Activated naive CD4-positive, alpha-beta T cell treated with anti-CD3 and anti-CD28 coated beads for 36 hours (primary cell): ENCODE measurements around the gene FOXC2. TPM values are rescaled to one million over a fixed set of nuclear protein-coding genes. Genes with fewer than 3 reads are reported as not detected.

ENCODE experiments used
- CTCF ChIA-PET: fragments of 350-600 bp; sonication (Branson Sonifier 250); formaldehyde crosslinking; loops from one replicate; lab custom pipeline; 2021; ENCODE audit warnings: antibody characterized with exemption; lab: Charles Lee
- DNase-seq: peaks from one replicate; pipeline ENCODE4 v3.0.0-alpha.2; 2020
- H3K27ac Mint-ChIP-seq: one replicate; pipeline ENCODE4 v1.8.0; 2021; ENCODE audit warnings: mild to moderate bottlenecking, mixed read lengths
- H3K27me3 Mint-ChIP-seq: one replicate; pipeline ENCODE4 v1.8.0; 2021; ENCODE audit warnings: low read depth, mixed read lengths
- H3K36me3 Mint-ChIP-seq: one replicate; pipeline ENCODE4 v1.8.0; 2021; ENCODE audit warnings: low read depth, mixed read lengths
- H3K4me1 Mint-ChIP-seq: one replicate; pipeline ENCODE4 v1.8.0; 2021; ENCODE audit warnings: low read depth, mixed read lengths
- H3K4me3 Mint-ChIP-seq: one replicate; pipeline ENCODE4 v1.8.0; 2021; ENCODE audit warnings: mild to moderate bottlenecking, moderate library complexity, mixed read lengths
- H3K9me3 Mint-ChIP-seq: one replicate; pipeline ENCODE4 v1.8.0; 2021; ENCODE audit warnings: mixed read lengths
- intact Hi-C: fragments of 100-400 bp; cut with micrococcal nuclease; formaldehyde crosslinking; loops from one replicate; pipeline ENCODE4 v1.15.1; 2023
- total RNA-seq, 2 experiments: library from RNA; stranded (reverse); gene quantifications; one replicate each; pipeline ENCODE4 v1.2.3, GENCODE V29; 2021

Gene FOXC2
- total RNA-seq, 2 experiments from 2014 or later, result not detected

GRCh38 chr16:86536621-86537020 lies 30.0 kb upstream of the FOXC2 start:
- H3K4me1 Mint-ChIP-seq, result no peaks in the 10 kb centered on the region
- no peak overlapping the region for H3K27ac Mint-ChIP-seq
- no peak for DNase-seq
- intact Hi-C loops, result no loop called here
- CTCF ChIA-PET, result no interaction called here
- H3K27me3 Mint-ChIP-seq, result no peaks in the 10 kb centered on the region
- H3K9me3 Mint-ChIP-seq, result no peaks in the 10 kb centered on the region
- peaks cover 6% of the 10 kb centered on the region for H3K36me3 Mint-ChIP-seq
- H3K4me3 Mint-ChIP-seq, result no peak overlapping the region

DNA sequence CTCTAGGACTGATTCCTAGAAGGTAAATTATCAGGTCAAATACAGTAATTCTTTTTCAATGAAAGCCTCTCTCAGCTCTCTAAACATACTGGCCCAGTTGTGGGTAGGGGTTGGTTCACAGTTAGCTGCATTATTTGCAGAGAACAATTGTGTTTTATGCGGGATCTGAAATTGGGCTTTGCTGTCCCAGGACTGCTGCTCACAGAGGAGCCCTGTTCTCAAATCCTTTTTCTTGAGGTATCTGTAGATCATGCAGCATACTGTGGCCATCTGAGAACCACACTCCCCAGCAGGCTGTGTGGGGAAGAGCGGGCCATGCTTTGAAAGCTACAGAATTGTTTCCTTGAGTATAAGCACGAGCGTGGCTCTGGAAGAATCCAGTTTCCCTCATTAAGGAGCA lies 29.1 kb upstream of the FOXC2 start:
- H3K36me3 Mint-ChIP-seq, result peaks cover 10% of the 10 kb centered on the region
- H3K4me1 Mint-ChIP-seq, result no peaks in the 10 kb centered on the region
- no peaks in the 10 kb centered on the region for H3K27me3 Mint-ChIP-seq
- intact Hi-C loops, result no loop called here
- no peaks in the 10 kb centered on the region for H3K9me3 Mint-ChIP-seq
- H3K4me3 Mint-ChIP-seq, result no peak overlapping the region
- no peak for DNase-seq
- CTCF ChIA-PET, result no interaction called here
- no peak overlapping the region for H3K27ac Mint-ChIP-seq

DNA sequence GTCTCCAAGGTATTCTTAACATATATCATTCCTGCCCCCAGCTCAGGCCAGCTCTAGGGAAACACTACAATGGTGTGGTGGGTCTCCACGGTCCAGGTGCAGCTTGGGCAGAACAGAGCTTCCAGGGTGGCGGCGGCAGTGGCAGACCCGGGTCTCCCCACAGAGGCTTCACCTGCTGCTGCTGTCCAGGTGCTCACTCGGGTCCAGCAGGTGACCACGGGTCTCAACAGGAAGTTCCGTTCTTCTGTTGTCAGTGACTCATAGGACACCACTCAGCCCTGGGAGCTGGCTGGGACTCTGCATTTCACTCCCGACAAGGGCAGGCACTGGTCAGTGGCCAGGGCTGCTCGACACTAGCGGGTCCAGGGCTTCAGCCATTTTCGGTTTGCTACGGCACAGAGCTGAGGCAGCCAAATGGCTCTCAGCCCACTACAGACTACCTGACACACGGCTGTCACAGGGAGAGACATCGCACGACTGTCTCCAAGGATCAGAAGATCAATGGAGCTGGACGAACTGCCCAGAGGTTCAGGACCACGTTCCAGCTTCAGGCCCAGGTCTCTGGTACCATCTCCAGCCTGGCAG lies 28.3 kb upstream of the FOXC2 start:
- H3K27ac Mint-ChIP-seq, result no peak overlapping the region
- CTCF ChIA-PET, result no interaction called here

DNA sequence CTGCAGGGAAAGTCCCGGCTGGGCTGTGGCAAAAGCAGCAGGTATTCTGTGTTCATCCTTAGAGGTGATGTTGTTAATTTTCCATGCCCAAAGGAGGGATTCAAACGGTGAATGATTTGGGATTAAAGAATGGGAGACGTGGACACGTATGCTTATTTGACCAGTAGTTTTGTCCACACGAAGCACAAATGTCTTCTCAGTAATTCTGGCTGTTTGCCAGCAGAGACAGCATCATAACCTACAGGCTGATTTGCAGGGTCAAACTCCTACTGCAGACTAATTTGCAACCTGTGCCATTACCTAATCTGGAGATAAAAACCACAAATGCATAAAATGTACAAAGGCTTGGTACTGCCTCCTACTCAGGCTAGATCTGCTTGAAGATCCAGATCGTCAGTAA lies 25.7 kb upstream of the FOXC2 start:
- no peak overlapping the region for H3K4me3 Mint-ChIP-seq
- H3K27me3 Mint-ChIP-seq, result no peaks in the 10 kb centered on the region
- no peak overlapping the region for H3K27ac Mint-ChIP-seq
- H3K4me1 Mint-ChIP-seq, result no peaks in the 10 kb centered on the region
- H3K9me3 Mint-ChIP-seq, result no peaks in the 10 kb centered on the region
- CTCF ChIA-PET, result no interaction called here
- peaks cover 21% of the 10 kb centered on the region for H3K36me3 Mint-ChIP-seq
- DNase-seq, result no peak
- intact Hi-C loops, result no loop called here

More for the DNA sequence above, 28.3 kb upstream of the FOXC2 start:
- Mint-ChIP-seq H3K27me3 (no peaks in the 10 kb centered on the region), H3K9me3 (no peaks in the 10 kb centered on the region), H3K36me3 (peaks cover 11% of the 10 kb centered on the region), H3K4me3 (no peak overlapping the region), H3K4me1 (no peaks in the 10 kb centered on the region)
- intact Hi-C loops, result no loop called here
- no peak for DNase-seq

GRCh38 chr16:86541560-86541959 lies 25.1 kb upstream of the FOXC2 start:
- Mint-ChIP-seq H3K4me1 (no peaks in the 10 kb centered on the region), H3K27ac (no peak overlapping the region), H3K4me3 (no peak overlapping the region), H3K36me3 (peaks cover 19% of the 10 kb centered on the region), H3K9me3 (no peaks in the 10 kb centered on the region), H3K27me3 (no peaks in the 10 kb centered on the region)
- DNase-seq, result no peak
- CTCF ChIA-PET, result no interaction called here
- intact Hi-C loops, result no loop called here

DNA sequence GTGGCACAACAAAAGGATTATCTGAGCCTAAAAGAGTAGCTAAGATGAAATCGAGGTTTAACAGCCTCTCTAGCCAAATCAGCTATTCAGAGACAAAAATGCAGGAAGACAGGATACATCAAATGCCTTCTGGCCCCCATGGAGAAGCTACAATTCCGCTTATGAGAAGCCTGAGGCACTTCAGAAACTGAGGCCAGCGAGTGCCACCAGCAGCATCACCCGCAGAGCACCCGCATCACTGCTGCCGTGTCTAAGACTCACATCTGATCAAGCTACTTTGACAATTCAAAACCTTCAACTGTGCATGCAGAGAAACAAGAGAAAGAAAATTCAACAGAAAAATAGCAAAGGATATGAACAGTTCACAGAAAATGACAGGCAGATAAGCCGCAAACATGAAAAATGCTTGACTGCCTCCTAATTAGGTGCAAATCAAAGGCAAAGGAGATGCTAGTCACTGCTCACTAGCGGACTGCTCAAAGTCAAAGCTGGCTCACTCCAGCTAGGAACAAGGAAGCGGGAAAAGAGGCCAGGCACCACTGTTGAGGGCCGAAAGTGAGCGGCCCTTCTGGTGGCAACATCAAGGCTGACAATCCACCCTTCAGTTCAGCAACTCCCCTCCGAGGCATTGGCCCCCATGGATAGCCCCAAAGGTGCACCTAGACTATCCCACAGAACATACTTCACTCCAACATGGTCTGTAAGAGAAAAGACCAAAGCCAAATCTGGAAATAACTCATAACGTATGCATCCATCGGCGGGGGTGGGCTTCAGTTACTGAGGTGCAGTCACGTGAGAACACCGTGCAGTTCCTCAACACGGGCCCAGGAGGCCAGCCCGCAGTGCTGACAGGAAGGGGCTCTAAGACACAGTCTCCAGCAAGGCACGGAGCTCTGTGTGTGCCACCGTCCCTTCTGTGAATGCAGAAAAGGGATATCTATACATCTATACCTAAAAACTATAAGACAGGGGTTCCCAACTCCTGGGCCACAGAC lies 23.6 kb upstream of the FOXC2 start:
- H3K4me1 Mint-ChIP-seq, result no peaks in the 10 kb centered on the region
- no peak overlapping the region for H3K27ac Mint-ChIP-seq
- intact Hi-C loops, result no loop called here
- CTCF ChIA-PET, result interaction anchor here (0.6 kb wide), 1 partner anchor 724 kb away, joined by 3 read pairs; no protein-coding TSS in a partner anchor
- no peaks in the 10 kb centered on the region for H3K27me3 Mint-ChIP-seq
- H3K4me3 Mint-ChIP-seq, result no peak overlapping the region
- no peak for DNase-seq
- no peaks in the 10 kb centered on the region for H3K9me3 Mint-ChIP-seq
- peaks cover 22% of the 10 kb centered on the region for H3K36me3 Mint-ChIP-seq

DNA sequence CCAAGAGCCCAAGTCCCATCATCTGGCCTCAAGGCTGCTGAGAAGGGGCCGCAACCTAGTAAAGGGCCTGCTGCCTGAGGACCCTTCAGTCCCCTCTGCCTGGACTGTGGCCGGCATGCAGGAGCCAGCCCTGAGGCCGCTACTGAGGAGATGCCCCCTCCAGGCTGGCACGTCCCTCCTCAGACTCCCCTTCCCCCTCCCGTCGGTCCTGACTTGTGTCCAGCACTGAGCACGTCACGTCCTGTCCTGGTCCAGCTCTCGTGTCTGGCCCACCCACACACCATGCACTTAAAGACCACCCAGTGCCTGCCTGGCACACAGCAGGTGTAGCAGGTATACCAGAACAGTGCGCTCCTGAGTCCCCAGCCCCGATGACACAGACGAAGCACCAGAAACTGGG lies 21.1 kb upstream of the FOXC2 start:
- CTCF ChIA-PET, result no interaction called here
- Mint-ChIP-seq H3K27me3 (no peaks in the 10 kb centered on the region), H3K9me3 (no peaks in the 10 kb centered on the region), H3K4me1 (peaks cover 2% of the 10 kb centered on the region), H3K27ac (no peak overlapping the region), H3K4me3 (no peak overlapping the region), H3K36me3 (peaks cover 22% of the 10 kb centered on the region)
- DNase-seq, result no peak
- intact Hi-C loops, result no loop called here

- Mint-ChIP-seq H3K9me3 (no peaks in the 10 kb centered on the region), H3K36me3 (peaks cover 22% of the 10 kb centered on the region), H3K27ac (no peak overlapping the region), H3K27me3 (no peaks in the 10 kb centered on the region), H3K4me3 (no peak overlapping the region), H3K4me1 (peaks cover 2% of the 10 kb centered on the region)
- intact Hi-C loops, result no loop called here
- no peak for DNase-seq
- CTCF ChIA-PET, result no interaction called here
Observed at GRCh38 chr16:86545954-86546637, 20.5 kb upstream of the FOXC2 start.

GRCh38 chr16:86546638-86547013 lies 20.0 kb upstream of the FOXC2 start:
- Mint-ChIP-seq H3K36me3 (peaks cover 22% of the 10 kb centered on the region), H3K27ac (no peak overlapping the region), H3K9me3 (no peaks in the 10 kb centered on the region), H3K4me1 (peaks cover 2% of the 10 kb centered on the region), H3K27me3 (no peaks in the 10 kb centered on the region), H3K4me3 (no peak overlapping the region)
- intact Hi-C loops, result no loop called here
- CTCF ChIA-PET, result no interaction called here
- DNase-seq, result no peak

- no peak overlapping the region for H3K27ac Mint-ChIP-seq
- peaks cover 18% of the 10 kb centered on the region for H3K36me3 Mint-ChIP-seq
- H3K9me3 Mint-ChIP-seq, result no peaks in the 10 kb centered on the region
- no peak overlapping the region for H3K4me3 Mint-ChIP-seq
- DNase-seq, result no peak
- CTCF ChIA-PET, result no interaction called here
- peaks cover 2% of the 10 kb centered on the region for H3K4me1 Mint-ChIP-seq
- H3K27me3 Mint-ChIP-seq, result no peaks in the 10 kb centered on the region
- intact Hi-C loops, result no loop called here
Observed at GRCh38 chr16:86547286-86547685, 19.3 kb upstream of the FOXC2 start.

DNA sequence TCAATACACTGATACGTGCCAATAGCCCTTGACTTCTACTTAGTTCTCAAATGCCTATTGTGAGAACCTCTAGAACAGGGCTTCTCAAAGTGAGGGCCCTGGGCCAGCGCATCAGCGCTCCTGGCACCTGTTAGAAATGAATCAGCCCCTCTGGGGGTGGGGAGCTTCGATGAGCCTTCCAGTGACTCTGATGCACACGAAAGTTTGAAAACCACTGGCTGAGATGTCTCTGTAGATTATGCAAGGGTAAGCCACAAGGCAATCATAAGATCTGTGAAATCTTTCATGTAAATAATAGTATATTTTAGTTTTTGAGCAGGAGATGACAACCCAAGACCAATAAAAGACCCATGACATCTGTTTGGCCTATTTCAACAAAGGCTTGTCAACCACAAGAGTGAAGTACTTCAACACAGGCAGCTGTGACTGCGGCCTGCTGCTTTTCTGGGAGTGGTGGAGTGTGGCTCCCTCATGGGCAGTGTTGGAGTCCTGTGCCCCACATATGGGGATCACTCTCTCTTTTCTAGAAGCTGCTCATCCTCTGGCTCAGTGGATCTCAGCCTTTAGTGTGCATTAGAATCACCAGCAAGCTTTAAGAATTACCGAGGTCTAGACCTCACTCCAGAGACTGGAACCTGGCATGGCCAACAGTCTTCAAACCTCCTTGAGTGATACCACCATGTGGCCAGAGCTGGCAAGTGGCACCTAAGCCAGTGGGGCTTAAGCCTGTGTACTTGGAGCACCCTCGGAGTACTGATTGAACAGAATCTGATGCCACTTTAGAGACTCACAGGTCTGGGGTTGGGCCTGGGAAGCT lies 17.3 kb upstream of the FOXC2 start:
- H3K4me3 Mint-ChIP-seq, result no peak overlapping the region
- H3K4me1 Mint-ChIP-seq, result peaks cover 13% of the 10 kb centered on the region
- H3K9me3 Mint-ChIP-seq, result no peaks in the 10 kb centered on the region
- H3K36me3 Mint-ChIP-seq, result peaks cover 25% of the 10 kb centered on the region
- CTCF ChIA-PET, result no interaction called here
- intact Hi-C loops, result no loop called here
- no peaks in the 10 kb centered on the region for H3K27me3 Mint-ChIP-seq
- peak; percentile 19 for DNase-seq
- no peak overlapping the region for H3K27ac Mint-ChIP-seq

DNA sequence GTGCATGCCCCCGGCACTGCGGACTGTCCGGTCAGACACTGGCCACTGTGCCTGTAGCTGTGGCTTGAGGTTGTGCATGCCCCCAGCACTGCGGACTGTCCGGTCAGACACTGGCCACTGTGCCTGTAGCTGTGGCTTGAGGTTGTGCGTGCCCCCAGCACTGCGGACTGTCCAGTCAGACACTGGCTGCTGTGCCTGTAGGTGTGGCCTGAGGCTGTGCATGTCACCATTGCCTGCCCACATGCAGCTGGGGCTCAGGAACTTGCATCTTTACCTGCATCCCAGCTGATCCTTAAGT lies 16.8 kb upstream of the FOXC2 start:
- DNase-seq, result no peak
- peaks cover 13% of the 10 kb centered on the region for H3K4me1 Mint-ChIP-seq
- H3K27me3 Mint-ChIP-seq, result no peaks in the 10 kb centered on the region
- no peak overlapping the region for H3K4me3 Mint-ChIP-seq
- CTCF ChIA-PET, result no interaction called here
- H3K27ac Mint-ChIP-seq, result no peak overlapping the region
- H3K9me3 Mint-ChIP-seq, result no peaks in the 10 kb centered on the region
- intact Hi-C loops, result loop anchor here (10.0 kb wide), 1 partner anchor 945 kb away; the partner anchor contains the start of gene ZCCHC14
- peaks cover 22% of the 10 kb centered on the region for H3K36me3 Mint-ChIP-seq
